Anterior cingulate cortex (tissue), 58 donors: ENCODE data around the gene PARL.

ENCODE experiments used
- DNase-seq, 58 donors: peaks; one replicate each; lab custom pipeline; 2025; lab: John Stamatoyannopoulos, UW

Gene PARL

GRCh38 chr3:183862610-183863009 is 22.1 kb downstream of the PARL start:
- no peak for DNase-seq

DNA sequence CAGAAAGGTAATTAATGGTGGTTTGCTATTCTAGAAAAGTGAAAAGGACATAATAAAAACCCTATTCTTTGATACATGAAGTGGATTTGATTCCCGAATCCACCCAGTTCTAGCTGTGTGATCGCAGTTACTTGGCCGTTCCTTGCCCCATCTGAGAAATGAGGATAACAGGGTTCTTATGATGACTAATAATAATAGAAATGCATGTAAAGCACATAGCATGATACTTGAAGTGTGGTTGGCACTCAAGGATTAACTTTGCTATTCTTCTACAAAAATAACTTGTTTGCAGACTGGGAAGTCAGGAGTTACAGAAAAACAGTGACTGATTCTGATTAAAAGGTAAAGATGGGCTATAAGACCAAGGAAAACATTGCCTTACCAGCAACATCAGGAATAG is 26.8 kb downstream of the PARL start:
- no peak for DNase-seq

DNA sequence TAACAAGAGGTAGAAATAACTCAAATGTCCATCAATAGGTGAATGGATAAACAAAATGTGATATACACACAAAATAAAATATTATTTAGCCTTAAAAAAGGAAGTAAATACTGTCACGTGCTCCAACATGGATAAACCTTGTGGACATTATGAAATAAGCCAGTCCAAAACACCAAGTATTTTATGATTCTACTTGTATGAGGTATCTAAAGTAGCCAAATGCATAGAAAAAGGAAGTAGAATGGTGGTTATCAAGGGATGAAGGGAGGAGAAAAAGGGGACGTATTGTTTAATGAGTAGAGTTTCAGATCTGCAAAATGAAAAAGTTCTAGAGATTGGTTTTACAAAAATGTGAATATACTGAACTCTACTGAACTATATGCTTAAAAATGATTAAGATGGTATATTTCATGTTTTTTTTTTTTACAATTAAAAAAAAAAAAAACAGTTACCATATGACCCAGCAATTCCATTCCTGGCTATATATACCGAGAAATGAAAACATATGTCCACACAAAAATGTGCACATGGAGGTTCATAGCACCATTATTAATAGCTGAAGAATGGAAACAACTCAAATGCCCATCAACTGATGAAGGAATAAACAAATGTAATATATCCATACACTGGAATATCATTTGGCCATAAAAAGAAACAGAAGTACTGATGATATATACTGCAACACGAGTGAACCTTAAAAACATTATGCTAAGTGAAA is 30.2 kb downstream of the PARL start:
- DNase-seq: no peak

- DNase-seq: no peak
Observed at GRCh38 chr3:183845608-183846288, 38.9 kb downstream of the PARL start.

GRCh38 chr3:183845090-183845489 is 39.6 kb downstream of the PARL start:
- no peak for DNase-seq

- no peak for DNase-seq
Observed at GRCh38 chr3:183844606-183845005, 40.1 kb downstream of the PARL start.

GRCh38 chr3:183839751-183840150 is 44.9 kb downstream of the PARL start:
- no peak for DNase-seq

DNA sequence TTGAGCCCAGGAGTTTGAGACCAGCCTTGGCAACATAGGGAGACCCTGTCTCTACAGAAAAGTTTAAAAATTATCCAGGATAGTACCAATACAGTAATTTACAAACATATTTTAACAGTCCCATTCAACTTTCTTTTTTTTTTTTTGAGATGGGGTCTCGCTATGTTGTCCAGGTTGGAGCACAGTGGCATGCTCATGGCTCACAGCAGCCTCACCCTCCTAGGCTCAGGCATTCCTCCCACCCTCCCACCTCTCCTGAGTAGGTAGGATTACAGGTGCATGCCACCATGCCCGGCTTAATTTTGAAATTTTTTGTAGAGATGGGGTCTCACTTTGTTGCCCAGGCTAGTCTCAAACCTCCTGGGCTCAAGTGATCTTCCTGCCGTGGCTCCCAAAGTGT is 46.8 kb downstream of the PARL start:
- no peak for DNase-seq

- DNase-seq: no peak
Observed at GRCh38 chr3:183837390-183837789, 47.3 kb downstream of the PARL start.

DNA sequence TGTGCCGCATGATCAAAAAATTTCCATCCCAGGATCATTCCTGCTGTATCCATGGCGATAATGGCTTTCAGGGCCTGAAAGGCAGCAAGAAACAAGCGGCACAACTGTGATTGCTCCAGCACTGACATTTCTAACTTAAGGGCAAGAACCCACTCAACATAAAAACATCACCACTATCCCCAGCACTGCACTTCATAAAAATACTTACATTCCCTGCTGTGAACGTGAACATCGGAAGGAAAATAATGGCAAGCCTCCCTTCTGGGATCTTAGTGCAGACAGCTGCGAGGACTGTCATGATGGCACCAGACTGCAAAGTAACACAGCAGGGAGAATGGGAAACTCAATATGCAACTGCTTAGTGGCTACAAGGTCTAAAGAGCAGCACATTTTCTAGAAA is 51.2 kb downstream of the PARL start:
- no peak for DNase-seq

- no peak for DNase-seq
Observed at GRCh38 chr3:183830187-183830586, 54.5 kb downstream of the PARL start.

GRCh38 chr3:183829466-183829865 is 55.2 kb downstream of the PARL start:
- DNase-seq: no peak

GRCh38 chr3:183828538-183828870 is 56.2 kb downstream of the PARL start:
- DNase-seq: no peak

DNA sequence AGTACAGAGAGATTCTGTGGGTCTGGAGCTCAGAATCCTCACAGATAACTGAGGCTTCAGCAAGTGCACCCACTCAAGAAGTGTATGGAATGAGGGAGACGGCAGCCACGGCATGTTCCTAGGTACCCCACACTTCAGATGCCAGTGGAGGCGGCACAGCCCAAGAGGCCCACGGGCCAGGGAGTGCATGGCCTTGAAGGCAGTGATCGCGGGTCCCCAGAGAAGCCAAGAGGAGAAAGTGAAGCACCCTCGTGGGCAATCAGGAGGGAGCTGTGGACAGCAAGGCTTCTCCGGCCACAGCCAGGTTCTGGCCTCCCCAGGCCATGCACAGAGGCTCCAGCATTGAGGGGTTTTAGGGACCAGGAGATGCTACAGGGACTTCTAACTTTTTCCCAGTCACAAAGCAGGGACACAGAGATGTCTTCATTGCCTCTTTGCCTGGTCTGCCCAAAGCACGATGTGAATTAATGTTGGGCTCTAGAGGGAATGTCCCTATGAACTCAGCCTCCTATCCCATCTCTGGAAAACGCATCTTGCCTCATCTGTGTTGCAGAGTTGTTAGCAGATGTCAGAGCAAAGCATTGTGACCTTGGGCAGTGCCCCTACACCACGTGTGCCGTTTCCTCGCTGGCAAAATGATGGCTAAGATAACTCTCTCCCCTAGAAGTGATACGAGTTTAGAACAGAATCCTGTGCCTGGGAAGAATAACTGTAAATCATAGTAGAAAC is 56.7 kb downstream of the PARL start:
- no peak for DNase-seq

GRCh38 chr3:183826448-183827250 is 58.0 kb downstream of the PARL start:
- peak in 2 of 58 donors; percentile 20 to 35 for DNase-seq

GRCh38 chr3:183825456-183826161 is 59.1 kb downstream of the PARL start, which contains the start of gene MAP6D1:
Gene MAP6D1, minus strand, starts transcription at chr3:183825577. Its CDS starts 30 bp downstream, at chr3:183825547.
- DNase-seq: peak in 51 of 58 donors; percentile 32 to 89 (median 69)

DNA sequence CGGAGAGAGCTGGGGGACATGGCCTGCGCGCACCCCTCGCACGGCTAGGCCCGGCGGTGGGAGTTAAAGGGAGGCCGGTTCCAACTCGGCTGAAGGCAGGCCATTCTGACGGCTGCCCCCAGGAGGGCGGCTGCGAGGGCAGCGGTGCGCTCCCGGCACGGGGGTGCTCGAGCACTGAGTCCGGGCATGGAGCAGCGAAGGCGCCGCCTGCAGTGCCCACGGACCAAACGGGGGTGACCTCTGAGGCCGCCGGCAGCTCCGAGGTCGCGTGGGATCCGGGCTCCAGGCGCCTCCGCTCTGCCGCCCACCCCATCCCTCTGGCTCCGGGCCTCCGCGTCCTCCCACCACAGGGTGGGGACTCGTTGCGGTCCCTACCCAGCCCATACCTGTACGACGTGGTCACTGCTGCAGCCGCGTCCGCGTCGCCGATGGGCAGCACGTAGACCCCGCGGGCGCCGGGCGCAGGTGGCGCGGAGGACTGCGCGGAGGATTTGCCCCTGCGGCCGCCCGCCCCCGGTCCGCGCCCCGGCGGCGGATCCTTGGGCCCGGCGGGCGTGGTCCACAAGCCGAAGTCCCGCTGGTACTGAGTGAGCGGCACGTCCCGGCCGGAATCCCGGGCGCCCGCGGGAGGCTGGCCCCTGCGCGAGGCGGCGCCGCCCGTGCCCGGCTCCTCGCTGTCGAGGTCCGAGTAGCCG is 59.8 kb downstream of the PARL start:
- DNase-seq: peak in 5 of 58 donors; percentile 29 to 66 (median 42)

- DNase-seq: no peak
Observed at GRCh38 chr3:183823963-183824362, 60.7 kb downstream of the PARL start.

DNA sequence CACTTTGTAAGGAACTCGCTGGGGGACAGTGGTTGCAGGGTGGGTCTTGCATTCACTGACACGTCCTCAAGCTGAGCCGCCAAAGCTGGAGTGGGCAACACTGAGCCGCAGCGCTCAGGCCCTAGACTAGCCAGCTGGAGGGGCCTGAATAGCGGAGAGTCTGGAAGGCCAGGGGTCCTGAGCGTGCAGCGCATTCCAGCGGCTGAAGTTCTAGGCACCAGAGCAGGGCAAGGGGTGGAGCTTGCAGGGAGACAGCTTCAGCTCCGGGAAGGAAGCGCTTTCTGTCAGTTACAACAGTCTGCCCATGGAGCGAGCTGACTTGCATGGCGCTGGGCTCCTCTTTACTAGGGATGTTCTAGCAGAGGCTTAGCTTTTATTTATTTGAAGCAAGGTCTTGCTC is 62.0 kb downstream of the PARL start:
- DNase-seq: peak in 29 of 58 donors; percentile 17 to 73 (median 41)
